ENCODE measurements around the gene ANKRD52.
A peak's percentile ranks its signal among the peaks of the same experiment; 100 is the strongest.
"Not testable (repeated sequence)": the region's sequence is repeated elsewhere in the genome, so short reads cannot be mapped to it uniquely, and the experiment has no call there.

The ANKRD52 gene

GRCh38 chr12:56271031-56271430, 12.8 kb upstream of the ANKRD52 start:
- DNase-seq = no peak

- no peak for DNase-seq
Observed at GRCh38 chr12:56267443-56268071, 9.4 kb upstream of the ANKRD52 start.

- DNase-seq = peak; percentile 89
Observed at GRCh38 chr12:56266693-56267442, 8.7 kb upstream of the ANKRD52 start, which contains the start of gene COQ10A. Gene COQ10A (plus strand): TSS chr12:56266942. CDS start chr12:56267119, 177 bp downstream.

- not testable (repeated sequence) for DNase-seq
Observed at GRCh38 chr12:56266068-56266692, 8.0 kb upstream of the ANKRD52 start.

GRCh38 chr12:56262955-56263354, 4.8 kb upstream of the ANKRD52 start:
- DNase-seq = not testable (repeated sequence)

GRCh38 chr12:56261503-56262232, 3.5 kb upstream of the ANKRD52 start:
- no peak for DNase-seq

- DNase-seq = no peak
Observed at GRCh38 chr12:56260921-56261320, 2.7 kb upstream of the ANKRD52 start.

- DNase-seq = no peak
Observed at GRCh38 chr12:56260380-56260779, 2.2 kb upstream of the ANKRD52 start.

- DNase-seq = no peak
Observed at GRCh38 chr12:56258820-56259183, 618 bp upstream of the ANKRD52 start.

- no peak for DNase-seq
Observed at GRCh38 chr12:56257491-56258067, 605 bp downstream of the ANKRD52 start.

GRCh38 chr12:56257071-56257470, 1.1 kb downstream of the ANKRD52 start:
- no peak for DNase-seq

GRCh38 chr12:56256326-56256960, 1.7 kb downstream of the ANKRD52 start:
- no peak for DNase-seq

- no peak for DNase-seq
Observed at GRCh38 chr12:56255671-56256070, 2.5 kb downstream of the ANKRD52 start.

GRCh38 chr12:56253091-56253490, 5.1 kb downstream of the ANKRD52 start:
- no peak for DNase-seq

GRCh38 chr12:56252649-56253048, 5.5 kb downstream of the ANKRD52 start:
- DNase-seq = no peak

- DNase-seq = no peak
Observed at GRCh38 chr12:56248711-56249110, 9.5 kb downstream of the ANKRD52 start.

GRCh38 chr12:56247923-56248322, 10.3 kb downstream of the ANKRD52 start:
- no peak for DNase-seq

GRCh38 chr12:56244494-56244893, 13.7 kb downstream of the ANKRD52 start:
- DNase-seq = no peak

- DNase-seq = no peak
Observed at GRCh38 chr12:56243731-56244181, 14.4 kb downstream of the ANKRD52 start.

- no peak for DNase-seq
Observed at GRCh38 chr12:56242986-56243385, 15.2 kb downstream of the ANKRD52 start.

GRCh38 chr12:56241424-56242303, 16.5 kb downstream of the ANKRD52 start:
- no peak for DNase-seq
